ENCODE data around the gene CCDC92. TPM values are rescaled to one million over a fixed set of nuclear protein-coding genes. Genes with fewer than 3 reads are reported as not detected.

CCDC92 gene
- total and polyA plus RNA-seq, 2 of the 13 experiments (the other 11 are each of a cell fraction or from before 2014, with no cell fraction given): 5.4 to 14.7 TPM

- CTCF ChIA-PET (ENCODE audit: low intra/inter-chr PET ratio, low total read pairs): no interaction called here
- H3K27ac ChIP-seq (ENCODE audit: extremely low read length, insufficient read depth, low read length): no peak overlapping the region
- no peaks in the 10 kb centered on the region for H3K79me2 ChIP-seq (ENCODE audit: insufficient read depth, low read length)
- H3K9me3 ChIP-seq (ENCODE audit: low read length): no peaks in the 10 kb centered on the region
- 47% methylated on average over 10 of the region's 10 CpGs for WGBS (ENCODE audit: low lambda C conversion rate)
- no peak for TF ChIP-seq FOXA3 (CRISPR knock-in tag; IDR thresholded peaks at IDR 0.05)
- no peak for TF ChIP-seq BCLAF1 (IDR thresholded peaks at IDR 0.05)
- TF ChIP-seq NFRKB (IDR thresholded peaks at IDR 0.05): no peak
- no peak overlapping the region for H3K4me3 ChIP-seq (replicated peaks in 1 of 3; ENCODE audit: insufficient read depth in 1 of 3, low read depth in 2 of 3, low read length in 3 of 3)
- no peak overlapping the region for H3K9ac ChIP-seq (ENCODE audit: insufficient read depth, low read depth, low read length)
- DNase-seq (ENCODE audit: low spot score) (no peak), FAIRE-seq (no peak), ATAC-seq (no peak)
- BruUV-seq (replicated peaks): no TSS peak
- POLR2A ChIA-PET: no interaction called here
- H3K36me3 ChIP-seq (replicated peaks in 1 of 2; ENCODE audit: control insufficient read depth in 1 of 2, insufficient read depth in 2 of 2, low read length in 2 of 2): no peaks in the 10 kb centered on the region
- H4K20me1 ChIP-seq (ENCODE audit: insufficient read depth, low read length): no peaks in the 10 kb centered on the region
- in situ Hi-C loops (cut with HindIII; ENCODE audit: extremely low pct_ligation_motif_present, low pct_unique_long_range_greater_than_20kb): no loop called here
- peaks cover 17% of the 10 kb centered on the region for H3K4me1 ChIP-seq (ENCODE audit: insufficient read depth, low read length)
- intact Hi-C loops (cut with micrococcal nuclease; ENCODE audit: unreplicated experiment): no loop called here
- H2AFZ ChIP-seq (ENCODE audit: low read length): no peak overlapping the region
- peaks cover 17 to 68% of the 10 kb centered on the region in 2 experiments for H3K27me3 ChIP-seq (ENCODE audit: control insufficient read depth in 1 of 2, insufficient read depth in 2 of 2, low read length in 2 of 2)
- H3K4me2 ChIP-seq (ENCODE audit: low read depth, low read length): no peak overlapping the region
Measured at GRCh38 chr12:123890536-123890902, 82.1 kb downstream of the CCDC92 start.

- BruUV-seq (replicated peaks): no TSS peak
- FAIRE-seq (no peak), DNase-seq (ENCODE audit: low spot score) (no peak), ATAC-seq (no peak)
- Histone ChIP-seq H3K4me2 (ENCODE audit: low read depth, low read length) (no peak overlapping the region), H3K27ac (ENCODE audit: extremely low read length, insufficient read depth, low read length) (no peak overlapping the region), H2AFZ (ENCODE audit: low read length) (no peak overlapping the region), H4K20me1 (ENCODE audit: insufficient read depth, low read length) (no peaks in the 10 kb centered on the region), H3K9me3 (ENCODE audit: low read length) (no peaks in the 10 kb centered on the region), H3K27me3 (ENCODE audit: control insufficient read depth in 1 of 2, insufficient read depth in 2 of 2, low read length in 2 of 2) (peaks cover 17 to 74% of the 10 kb centered on the region in 2 experiments), H3K36me3 (replicated peaks in 1 of 2; ENCODE audit: control insufficient read depth in 1 of 2, insufficient read depth in 2 of 2, low read length in 2 of 2) (no peaks in the 10 kb centered on the region), H3K4me1 (ENCODE audit: insufficient read depth, low read length) (peaks cover 11% of the 10 kb centered on the region), H3K4me3 (replicated peaks in 1 of 3; ENCODE audit: insufficient read depth in 1 of 3, low read depth in 2 of 3, low read length in 3 of 3) (no peak overlapping the region), H3K9ac (ENCODE audit: insufficient read depth, low read depth, low read length) (no peak overlapping the region), H3K79me2 (ENCODE audit: insufficient read depth, low read length) (no peaks in the 10 kb centered on the region)
- ChIA-PET POLR2A (no interaction called here), CTCF (ENCODE audit: low intra/inter-chr PET ratio, low total read pairs) (no interaction called here)
- in situ Hi-C loops (cut with HindIII; ENCODE audit: extremely low pct_ligation_motif_present, low pct_unique_long_range_greater_than_20kb) (no loop called here), intact Hi-C loops (cut with micrococcal nuclease; ENCODE audit: unreplicated experiment) (no loop called here)
- 41% methylated on average over 12 of the region's 12 CpGs for WGBS (ENCODE audit: low lambda C conversion rate)
- TF ChIP-seq ZNF441 (CRISPR knock-in tag; IDR thresholded peaks at IDR 0.05; ENCODE audit: borderline replicate concordance): no peak
- TF ChIP-seq ZNF34 (CRISPR knock-in tag; IDR thresholded peaks at IDR 0.05; ENCODE audit: borderline replicate concordance): no peak
- no peak for TF ChIP-seq SOX5 (CRISPR knock-in tag; IDR thresholded peaks at IDR 0.05; ENCODE audit: borderline replicate concordance)
- no peak for TF ChIP-seq THAP8 (CRISPR knock-in tag; IDR thresholded peaks at IDR 0.05; ENCODE audit: borderline replicate concordance)
- no peak for TF ChIP-seq HNRNPLL (IDR thresholded peaks at IDR 0.05; ENCODE audit: low read depth, low read length, poor library complexity, severe bottlenecking)
- no peak for TF ChIP-seq GTF2F1 (IDR thresholded peaks at IDR 0.05; ENCODE audit: low read length)
- TF ChIP-seq U2AF1 (optimal IDR thresholded peaks at IDR 0.05; ENCODE audit: low read depth, low read length): no peak
- TF ChIP-seq CCDC6 (CRISPR knock-in tag; IDR thresholded peaks at IDR 0.05): no peak
- TF ChIP-seq, protein P1, sequence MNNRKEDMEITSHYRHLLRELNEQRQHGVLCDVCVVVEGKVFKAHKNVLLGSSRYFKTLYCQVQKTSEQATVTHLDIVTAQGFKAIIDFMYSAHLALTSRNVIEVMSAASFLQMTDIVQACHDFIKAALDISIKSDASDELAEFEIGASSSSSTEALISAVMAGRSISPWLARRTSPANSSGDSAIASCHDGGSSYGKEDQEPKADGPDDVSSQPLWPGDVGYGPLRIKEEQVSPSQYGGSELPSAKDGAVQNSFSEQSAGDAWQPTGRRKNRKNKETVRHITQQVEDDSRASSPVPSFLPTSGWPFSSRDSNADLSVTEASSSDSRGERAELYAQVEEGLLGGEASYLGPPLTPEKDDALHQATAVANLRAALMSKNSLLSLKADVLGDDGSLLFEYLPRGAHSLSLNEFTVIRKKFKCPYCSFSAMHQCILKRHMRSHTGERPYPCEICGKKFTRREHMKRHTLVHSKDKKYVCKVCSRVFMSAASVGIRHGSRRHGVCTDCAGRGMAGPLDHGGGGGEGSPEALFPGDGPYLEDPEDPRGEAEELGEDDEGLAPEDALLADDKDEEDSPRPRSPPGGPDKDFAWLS (CRISPR knock-in tag; IDR thresholded peaks at IDR 0.05; ENCODE audit: borderline replicate concordance): no peak
Measured at GRCh38 chr12:123889848-123890535, 82.6 kb downstream of the CCDC92 start.

Data from HepG2 (cell line).